GM12864 (cell line): Measurements from ENCODE around the gene KCNJ4.

ENCODE experiments used
- DNase-seq: peaks from one replicate; pipeline ENCODE4 v3.0.0-alpha.2; 2011; ENCODE audit warnings: low read depth
- H3K4me3 ChIP-seq: 2 replicates; pipeline ENCODE4 v1.5.1; 2011; ENCODE audit warnings: mild to moderate bottlenecking, low read depth, low read length, control low read depth
- CTCF ChIP-seq: IDR thresholded peaks from 2 replicates; pipeline ENCODE4 v1.5.1; 2011; ENCODE audit warnings: low read depth, mild to moderate bottlenecking, moderate library complexity, low read length, control low read depth, inconsistent platforms; ENCODE audit errors: missing control alignments

KCNJ4 gene

GRCh38 chr22:38456841-38457699, 2.1 kb upstream of the KCNJ4 start:
- no peak overlapping the region for H3K4me3 ChIP-seq
- no peak for TF ChIP-seq CTCF
- DNase-seq, result no peak

GRCh38 chr22:38456272-38456835, 1.4 kb upstream of the KCNJ4 start:
- H3K4me3 ChIP-seq, result no peak overlapping the region
- no peak for TF ChIP-seq CTCF

GRCh38 chr22:38455530-38456271, 702 bp upstream of the KCNJ4 start:
- TF ChIP-seq CTCF, result no peak
- H3K4me3 ChIP-seq, result no peak overlapping the region; the same call in 1 of the 2 replicates
- no peak for DNase-seq

More at GRCh38 chr22:38456272-38456835, 1.4 kb upstream of the KCNJ4 start:
- DNase-seq, result no peak

- no peak overlapping the region; the same call in 1 of the 2 replicates for H3K4me3 ChIP-seq
- no peak for TF ChIP-seq CTCF
- DNase-seq, result no peak
Observed at GRCh38 chr22:38454353-38455075, 485 bp downstream of the KCNJ4 start.

- TF ChIP-seq CTCF, result no peak
- H3K4me3 ChIP-seq, result no peak overlapping the region
- DNase-seq, result no peak
Observed at GRCh38 chr22:38453996-38454352, 1.0 kb downstream of the KCNJ4 start.

GRCh38 chr22:38453066-38453672, 1.8 kb downstream of the KCNJ4 start:
- no peak for DNase-seq
- no peak overlapping the region for H3K4me3 ChIP-seq
- TF ChIP-seq CTCF, result no peak
